HG02623 (cell line): ENCODE measurements around the gene BATF.

Experiments
- ATAC-seq: cut with Tn5 transposase; IDR thresholded peaks from one replicate; pipeline ENCODE4 v1.9.1; 2021; ENCODE audit warnings: moderate library complexity; ENCODE audit not compliant: unreplicated experiment

Gene BATF

GRCh38 chr14:75559451-75560222 is 37.4 kb downstream of the BATF start:
- no peak for ATAC-seq

GRCh38 chr14:75561013-75561432 is 38.8 kb downstream of the BATF start:
- no peak for ATAC-seq

DNA sequence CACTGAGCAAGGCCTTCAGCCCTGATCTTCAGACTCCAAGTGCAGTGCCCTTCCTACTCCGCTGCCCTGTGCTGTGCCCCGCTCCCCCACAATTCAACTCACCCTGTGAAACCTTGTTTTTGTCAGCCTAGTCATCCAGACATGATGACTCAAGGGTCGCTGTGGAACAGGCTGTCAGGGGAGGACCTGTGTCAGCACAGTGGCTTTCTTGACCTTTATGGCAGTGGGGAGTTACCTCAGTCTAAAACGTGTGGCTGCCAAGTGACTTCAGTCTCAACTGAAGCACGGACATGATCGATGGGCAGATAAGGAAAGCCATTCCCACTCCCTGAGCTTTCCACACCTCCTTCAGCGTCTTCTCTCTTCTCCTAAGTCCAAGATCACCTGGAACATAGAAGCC is 39.8 kb downstream of the BATF start:
- ATAC-seq, result no peak

DNA sequence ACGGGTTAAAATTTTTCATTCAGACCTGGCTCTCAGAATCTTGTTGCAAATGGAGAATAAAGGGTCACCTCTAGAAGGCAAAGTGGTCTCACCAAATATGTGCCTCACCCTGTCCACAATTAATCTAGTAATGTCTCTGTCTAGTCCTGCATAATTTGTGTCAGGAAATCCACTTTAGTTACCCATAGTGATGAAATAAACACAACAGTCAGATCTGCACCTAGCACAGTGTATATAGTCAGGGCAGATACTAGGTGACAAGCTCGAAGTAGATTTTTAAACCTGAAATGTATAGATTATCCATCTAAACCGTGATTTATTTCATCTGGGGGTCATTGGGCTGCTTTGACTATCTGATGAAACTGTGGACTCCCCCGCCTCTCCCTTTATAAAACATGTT is 40.2 kb downstream of the BATF start:
- ATAC-seq, result no peak

- no peak for ATAC-seq
Observed at GRCh38 chr14:75563931-75564330, 41.7 kb downstream of the BATF start.

GRCh38 chr14:75565056-75565455 is 42.8 kb downstream of the BATF start:
- no peak for ATAC-seq

DNA sequence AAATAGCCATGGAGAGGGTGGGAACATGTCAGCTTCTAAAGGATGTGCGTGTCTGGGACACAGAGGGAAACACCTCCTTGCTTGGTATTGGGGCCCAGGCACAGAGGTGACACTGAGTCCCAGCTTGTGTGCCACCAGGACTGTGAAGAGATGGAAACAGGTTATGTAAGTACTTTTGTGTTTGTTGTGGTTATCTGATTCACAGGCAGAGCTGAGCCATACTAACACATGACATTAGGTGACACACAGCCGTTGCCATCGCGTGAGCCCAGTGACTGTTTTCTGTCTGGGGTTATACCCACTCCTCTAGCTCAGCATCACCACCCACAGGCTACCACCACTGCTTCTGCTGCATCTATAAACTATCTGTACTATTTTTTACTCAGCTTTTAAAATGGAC is 44.1 kb downstream of the BATF start:
- ATAC-seq, result no peak

DNA sequence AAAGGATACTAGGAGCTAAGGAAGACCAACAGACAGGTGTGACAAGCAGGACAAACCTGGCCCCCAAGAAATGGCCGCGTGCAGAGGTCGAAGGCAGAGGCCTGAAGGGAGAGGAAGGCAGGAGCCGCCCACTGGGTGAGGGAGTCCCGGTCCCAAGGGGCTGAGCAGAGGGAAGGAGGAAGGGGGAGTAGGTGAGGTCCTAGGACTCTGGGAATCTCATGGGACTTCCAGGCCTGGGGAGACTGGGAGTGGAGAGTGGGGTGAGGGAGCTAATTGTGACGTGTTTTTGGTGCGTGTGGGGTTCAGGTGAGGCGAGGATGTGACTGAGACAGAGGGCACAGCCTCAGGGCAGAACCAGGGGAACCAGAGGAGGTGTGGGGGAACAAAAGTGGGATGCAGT is 44.5 kb downstream of the BATF start:
- ATAC-seq, result no peak

- no peak for ATAC-seq
Observed at GRCh38 chr14:75568140-75568539, 45.9 kb downstream of the BATF start.

DNA sequence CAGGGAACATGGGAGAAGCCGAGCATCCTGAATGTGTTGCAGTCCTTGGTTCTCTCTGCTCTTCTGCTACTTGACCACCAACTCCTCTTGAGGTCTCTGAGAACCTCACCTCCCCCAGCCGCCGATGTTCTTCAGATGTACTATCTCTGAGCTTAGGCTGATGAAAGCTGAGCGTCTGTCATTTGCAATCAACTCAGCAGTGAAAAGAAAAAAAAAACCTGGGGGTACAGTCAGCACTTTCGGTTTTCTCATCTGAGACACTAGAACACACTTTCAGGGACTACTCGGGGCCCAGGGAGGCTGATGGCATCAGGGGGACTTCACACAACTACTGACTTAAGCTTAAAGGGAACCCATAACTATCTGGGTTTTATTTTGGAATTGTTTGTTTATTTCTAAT is 46.5 kb downstream of the BATF start:
- ATAC-seq, result no peak

DNA sequence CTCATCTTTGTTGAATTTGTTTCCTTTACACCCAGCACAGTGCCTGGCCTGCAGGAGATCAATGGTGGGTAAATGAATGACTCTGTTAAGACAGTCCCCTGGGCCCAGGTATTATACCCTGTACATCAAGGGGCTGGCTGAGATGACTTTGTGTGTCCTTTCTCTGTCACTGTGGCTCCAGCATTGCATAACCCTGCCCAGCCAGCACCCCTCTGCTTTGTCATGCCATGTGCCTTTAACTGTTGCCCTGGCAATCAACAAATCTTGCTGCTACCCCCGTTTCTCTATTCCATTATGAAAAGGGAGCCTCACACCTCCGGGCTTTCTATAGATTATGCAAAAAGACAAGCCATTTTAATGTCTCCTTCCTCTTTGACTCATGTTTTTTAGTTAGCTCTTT is 48.5 kb downstream of the BATF start:
- ATAC-seq, result no peak

DNA sequence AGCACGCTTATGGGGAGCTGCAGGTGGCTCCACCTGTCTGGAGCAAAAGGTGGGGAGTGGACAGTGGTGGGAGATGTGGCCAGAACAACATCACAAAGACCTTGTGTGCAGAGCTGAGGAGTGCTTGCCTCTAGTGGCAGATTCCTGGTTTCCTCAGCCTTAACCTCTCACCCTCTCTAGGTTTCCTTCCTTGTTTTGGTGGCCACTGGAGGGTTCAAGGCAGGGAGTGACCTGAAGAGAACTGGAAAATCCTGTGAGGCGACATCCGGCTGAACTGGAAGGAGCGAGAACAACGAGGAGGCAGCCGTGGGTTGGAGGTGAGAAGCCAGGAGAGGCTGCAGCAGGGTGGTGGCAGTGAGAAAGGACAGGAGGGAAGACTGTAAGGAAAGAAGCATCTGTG is 49.8 kb downstream of the BATF start:
- ATAC-seq, result no peak

GRCh38 chr14:75577090-75577489 is 54.8 kb downstream of the BATF start:
- no peak for ATAC-seq

GRCh38 chr14:75577729-75578101 is 55.4 kb downstream of the BATF start:
- ATAC-seq, result no peak

DNA sequence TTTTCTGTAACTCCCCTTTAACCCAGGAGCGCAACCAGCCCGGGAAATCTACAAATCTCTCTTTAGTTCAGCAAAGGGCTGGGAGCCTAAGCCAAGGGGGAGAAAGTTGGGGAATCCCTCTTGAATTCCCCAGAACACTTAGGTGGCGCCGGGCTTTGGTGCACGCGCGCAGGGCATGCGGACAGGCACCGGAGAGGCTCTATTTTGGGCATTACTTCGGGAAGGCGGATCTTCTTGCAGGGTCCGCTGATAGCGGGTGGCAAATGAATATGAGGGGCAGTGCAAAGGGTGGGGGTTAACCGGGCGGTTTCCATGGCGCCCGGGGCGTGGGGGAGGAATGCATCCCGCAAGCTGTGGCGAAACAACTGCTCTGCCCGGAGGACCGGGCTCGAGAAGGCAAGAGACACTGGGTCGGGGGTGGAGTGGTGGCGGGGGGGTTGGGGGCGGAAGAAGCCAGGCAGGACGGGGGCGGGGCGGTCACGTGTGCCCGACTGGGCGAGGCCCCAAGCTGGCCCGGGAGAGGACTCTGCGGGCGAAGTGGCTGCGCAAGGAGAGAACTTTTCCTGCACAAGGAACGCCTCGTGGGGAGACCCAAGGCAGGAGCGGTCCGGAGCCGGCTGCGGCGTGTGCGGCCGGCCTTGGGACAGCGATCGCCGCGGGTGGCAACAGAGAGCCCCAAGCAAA is 56.0 kb downstream of the BATF start, which contains the start of gene FLVCR2:
Gene FLVCR2, plus strand, starts transcription at position 519 of the 684 bp plus-strand sequence. CDS start 353 bp downstream, outside the sequence.
- ATAC-seq, result no peak

GRCh38 chr14:75578786-75579337 is 56.6 kb downstream of the BATF start:
- no peak for ATAC-seq

- no peak for ATAC-seq
Observed at GRCh38 chr14:75579338-75579864, 57.1 kb downstream of the BATF start.

DNA sequence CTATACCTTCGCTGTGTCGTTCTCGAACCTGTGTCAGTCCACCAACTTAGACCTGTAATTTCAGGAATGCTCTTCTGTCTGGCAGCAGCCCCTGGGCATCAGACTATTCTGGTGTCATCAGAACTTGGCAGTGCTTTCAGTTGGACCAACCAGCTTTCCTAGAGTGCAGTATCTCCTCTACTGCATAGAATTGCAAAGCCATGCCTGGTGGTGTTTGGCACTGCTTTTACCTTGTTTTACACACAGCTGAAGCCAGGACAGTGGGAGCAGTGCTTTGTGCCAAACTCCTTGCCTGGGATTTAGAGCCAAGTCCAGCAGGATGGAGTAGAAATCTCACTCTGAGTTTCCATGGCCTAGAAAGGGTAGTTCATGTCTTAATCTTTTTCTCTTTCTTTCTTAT is 57.6 kb downstream of the BATF start:
- no peak for ATAC-seq

GRCh38 chr14:75587388-75587787 is 65.1 kb downstream of the BATF start:
- no peak for ATAC-seq

GRCh38 chr14:75589931-75590330 is 67.7 kb downstream of the BATF start:
- ATAC-seq, result no peak

DNA sequence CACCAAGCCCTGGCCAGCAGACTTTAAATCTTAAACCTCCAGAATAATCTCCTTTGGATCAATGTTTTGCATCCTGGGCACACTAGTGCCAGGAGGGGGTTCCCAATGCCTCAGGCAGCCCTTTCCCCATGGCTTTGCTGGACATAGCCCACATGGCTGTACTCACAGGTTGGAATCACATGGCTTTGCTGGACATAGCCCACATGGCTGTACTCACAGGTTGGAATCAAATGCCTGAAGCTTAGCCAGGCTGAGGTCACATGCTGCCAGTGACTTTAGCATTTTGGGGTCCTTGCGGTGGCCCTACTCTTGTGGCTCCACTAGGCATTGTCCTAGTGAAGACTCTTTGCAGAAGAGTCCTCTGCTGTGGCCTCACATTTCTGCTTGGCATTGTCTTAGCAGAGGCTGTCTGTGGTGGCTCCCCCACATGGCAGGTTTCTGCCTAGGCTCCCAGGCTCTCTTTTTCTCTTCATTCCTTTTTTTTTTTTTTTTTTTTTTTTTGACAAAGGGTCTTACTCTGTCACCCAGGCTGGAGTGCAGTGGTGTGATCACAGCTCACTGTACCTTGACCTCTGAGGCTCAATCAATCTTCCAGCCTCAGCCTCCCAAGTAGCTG is 69.2 kb downstream of the BATF start:
- ATAC-seq, result no peak
